ENCODE measurements around the gene ALDH1A2.

The ALDH1A2 gene

GRCh38 chr15:57911247-57911646 is 154.3 kb downstream of the ALDH1A2 start (continued):
- TF ChIP-seq PRDM6 (tag by site-specific recombination; IDR thresholded peaks at IDR 0.05) (no peak), ZNF221 (tag by site-specific recombination; IDR thresholded peaks at IDR 0.05; ENCODE audit: borderline replicate concordance) (no peak), ZNF560 (tag by site-specific recombination; IDR thresholded peaks at IDR 0.05; ENCODE audit: borderline replicate concordance) (no peak), GLIS1 (tag by site-specific recombination; IDR thresholded peaks at IDR 0.05) (0 out of 2 replicates have a peak, but pooled peaks have one; percentile 26), ZNF629 (tag by site-specific recombination; IDR thresholded peaks at IDR 0.05) (no peak), ZBTB7A (tag by site-specific recombination; IDR thresholded peaks at IDR 0.05; ENCODE audit: low read depth) (no peak), ZNF571 (tag by site-specific recombination; IDR thresholded peaks at IDR 0.05) (no peak), ZNF239 (tag by site-specific recombination; IDR thresholded peaks at IDR 0.05) (no peak), ZSCAN23 (tag by site-specific recombination; IDR thresholded peaks at IDR 0.05) (no peak), ZNF830 (tag by site-specific recombination; IDR thresholded peaks at IDR 0.05; ENCODE audit: low read depth) (no peak), ZNF121 (tag by site-specific recombination; IDR thresholded peaks at IDR 0.05) (no peak), ZBTB26 (tag by site-specific recombination; optimal IDR thresholded peaks at IDR 0.05) (no peak), ZNF10 (tag by site-specific recombination; IDR thresholded peaks at IDR 0.05) (no peak), KLF17 (tag by site-specific recombination; IDR thresholded peaks at IDR 0.05) (no peak), ZNF426 (tag by site-specific recombination; IDR thresholded peaks at IDR 0.05) (no peak), ZNF514 (tag by site-specific recombination; IDR thresholded peaks at IDR 0.05) (no peak), ZNF624 (tag by site-specific recombination; IDR thresholded peaks at IDR 0.05) (no peak), ZNF791 (tag by site-specific recombination; IDR thresholded peaks at IDR 0.05) (no peak), ELK4 (IDR thresholded peaks at IDR 0.05; ENCODE audit: borderline replicate concordance, low read depth, low read length) (no peak)

GRCh38 chr15:57910672-57911071 is 154.8 kb downstream of the ALDH1A2 start:
- CTCF ChIA-PET: no interaction called here
- Histone ChIP-seq H3K36me3 (ENCODE audit: control insufficient read depth in 2 of 2, insufficient read depth in 1 of 2, low read length in 2 of 2) (no peaks in the 10 kb centered on the region), H3K9me3 (ENCODE audit: control insufficient read depth, insufficient read depth, low read depth, low read length) (no peaks in the 10 kb centered on the region), H3K27ac (ENCODE audit: extremely low read depth, low read depth, low read length) (no peak overlapping the region), H3K4me1 (ENCODE audit: control insufficient read depth, insufficient read depth, low read length) (0 out of 2 replicates have a peak, but pooled peaks cover 2% of the 10 kb centered on the region), H3K4me3 (ENCODE audit: low read depth, low read length) (no peak overlapping the region)
- POLR2A ChIA-PET: no interaction called here
- TF ChIP-seq ZFHX2 (tag by site-specific recombination; conservative IDR thresholded peaks at IDR 0.05) (no peak), PRDM10 (tag by site-specific recombination; IDR thresholded peaks at IDR 0.05) (no peak), GLIS1 (tag by site-specific recombination; IDR thresholded peaks at IDR 0.05) (no peak), ZNF580 (tag by site-specific recombination; IDR thresholded peaks at IDR 0.05) (no peak), ZNF26 (tag by site-specific recombination; IDR thresholded peaks at IDR 0.05) (no peak), ZNF335 (tag by site-specific recombination; conservative IDR thresholded peaks at IDR 0.05) (no peak), ZNF777 (tag by site-specific recombination; IDR thresholded peaks at IDR 0.05; ENCODE audit: borderline replicate concordance) (no peak), ZNF600 (tag by site-specific recombination; IDR thresholded peaks at IDR 0.05) (no peak), ZNF133 (tag by site-specific recombination; IDR thresholded peaks at IDR 0.05) (no peak), ZNF19 (tag by site-specific recombination; IDR thresholded peaks at IDR 0.05; ENCODE audit: low read depth) (no peak)
